Measurements from ENCODE around the gene AADAT.
A peak's percentile ranks its signal among the peaks of the same experiment; 100 is the strongest.
"Not testable (repeated sequence)": the region's sequence is repeated elsewhere in the genome, so short reads cannot be mapped to it uniquely, and the experiment has no call there.

AADAT gene

DNA sequence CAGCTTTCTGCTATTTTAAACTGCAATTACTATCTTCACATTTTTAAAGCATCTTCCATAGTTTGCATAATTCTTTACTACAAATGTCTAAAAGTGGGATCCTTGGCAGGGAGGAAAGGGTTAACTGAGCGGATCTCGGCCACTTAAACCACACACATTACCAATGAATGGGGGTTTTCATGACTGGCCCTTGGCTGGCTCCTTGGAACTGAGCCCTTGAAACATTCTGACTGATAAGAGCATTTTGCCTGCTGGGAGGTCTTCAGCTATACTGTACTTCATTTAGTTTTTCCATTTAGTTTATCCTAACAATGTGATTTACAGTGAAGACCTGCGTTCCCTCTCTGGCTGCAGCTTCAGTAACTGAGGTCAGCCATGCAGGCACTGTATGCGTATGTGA lies 31.9 kb downstream of the AADAT start:
- H3K4me3 ChIP-seq (ENCODE audit: low read depth, low read length) = no peak overlapping the region
- TF ChIP-seq, protein P1, sequence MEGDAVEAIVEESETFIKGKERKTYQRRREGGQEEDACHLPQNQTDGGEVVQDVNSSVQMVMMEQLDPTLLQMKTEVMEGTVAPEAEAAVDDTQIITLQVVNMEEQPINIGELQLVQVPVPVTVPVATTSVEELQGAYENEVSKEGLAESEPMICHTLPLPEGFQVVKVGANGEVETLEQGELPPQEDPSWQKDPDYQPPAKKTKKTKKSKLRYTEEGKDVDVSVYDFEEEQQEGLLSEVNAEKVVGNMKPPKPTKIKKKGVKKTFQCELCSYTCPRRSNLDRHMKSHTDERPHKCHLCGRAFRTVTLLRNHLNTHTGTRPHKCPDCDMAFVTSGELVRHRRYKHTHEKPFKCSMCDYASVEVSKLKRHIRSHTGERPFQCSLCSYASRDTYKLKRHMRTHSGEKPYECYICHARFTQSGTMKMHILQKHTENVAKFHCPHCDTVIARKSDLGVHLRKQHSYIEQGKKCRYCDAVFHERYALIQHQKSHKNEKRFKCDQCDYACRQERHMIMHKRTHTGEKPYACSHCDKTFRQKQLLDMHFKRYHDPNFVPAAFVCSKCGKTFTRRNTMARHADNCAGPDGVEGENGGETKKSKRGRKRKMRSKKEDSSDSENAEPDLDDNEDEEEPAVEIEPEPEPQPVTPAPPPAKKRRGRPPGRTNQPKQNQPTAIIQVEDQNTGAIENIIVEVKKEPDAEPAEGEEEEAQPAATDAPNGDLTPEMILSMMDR (IDR thresholded peaks at IDR 0.05; ENCODE audit: low read depth, low read length) = no peak
- no peak for DNase-seq (ENCODE audit: low read depth, low spot score)
- in situ Hi-C loops (cut with HindIII; ENCODE audit: low sequenced_read_pairs) = no loop called here

DNA sequence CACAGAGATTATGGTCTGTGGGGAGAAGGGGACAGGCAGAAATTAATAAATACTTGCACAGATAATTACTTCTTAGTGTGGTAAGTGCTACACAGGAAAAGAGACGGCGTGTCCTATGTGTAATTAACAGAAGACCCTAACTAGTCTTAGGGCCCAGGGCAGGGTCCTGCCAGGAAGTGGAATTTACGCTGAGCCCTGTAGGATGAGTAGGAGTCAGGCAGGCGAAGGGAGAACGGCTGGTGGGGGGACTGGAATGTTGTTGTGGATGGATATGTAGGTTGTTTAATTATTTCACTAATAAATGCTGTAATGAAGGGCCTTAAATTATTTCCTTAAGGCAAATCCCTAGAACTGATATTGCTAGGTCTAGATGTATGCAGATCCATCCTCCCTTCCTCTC lies 36.8 kb downstream of the AADAT start:
- TF ChIP-seq, protein P1 (IDR thresholded peaks at IDR 0.05; ENCODE audit: low read depth, low read length) = no peak
- in situ Hi-C loops (cut with HindIII; ENCODE audit: low sequenced_read_pairs) = no loop called here

GRCh38 chr4:170051402-170051801 lies 38.4 kb downstream of the AADAT start:
- H3K4me3 ChIP-seq (ENCODE audit: low read depth, low read length) = no peak overlapping the region
- TF ChIP-seq, protein P1 (IDR thresholded peaks at IDR 0.05; ENCODE audit: low read depth, low read length) = no peak
- no peak for DNase-seq (ENCODE audit: low read depth, low spot score)
- in situ Hi-C loops (cut with HindIII; ENCODE audit: low sequenced_read_pairs) = no loop called here

More for the DNA sequence above, 36.8 kb downstream of the AADAT start:
- no peak overlapping the region for H3K4me3 ChIP-seq (ENCODE audit: low read depth, low read length)
- no peak for DNase-seq (ENCODE audit: low read depth, low spot score)

- in situ Hi-C loops (cut with HindIII; ENCODE audit: low sequenced_read_pairs) = no loop called here
- TF ChIP-seq, protein P1 (IDR thresholded peaks at IDR 0.05; ENCODE audit: low read depth, low read length) = no peak
Measured at GRCh38 chr4:170049766-170050165, 40.0 kb downstream of the AADAT start.

DNA sequence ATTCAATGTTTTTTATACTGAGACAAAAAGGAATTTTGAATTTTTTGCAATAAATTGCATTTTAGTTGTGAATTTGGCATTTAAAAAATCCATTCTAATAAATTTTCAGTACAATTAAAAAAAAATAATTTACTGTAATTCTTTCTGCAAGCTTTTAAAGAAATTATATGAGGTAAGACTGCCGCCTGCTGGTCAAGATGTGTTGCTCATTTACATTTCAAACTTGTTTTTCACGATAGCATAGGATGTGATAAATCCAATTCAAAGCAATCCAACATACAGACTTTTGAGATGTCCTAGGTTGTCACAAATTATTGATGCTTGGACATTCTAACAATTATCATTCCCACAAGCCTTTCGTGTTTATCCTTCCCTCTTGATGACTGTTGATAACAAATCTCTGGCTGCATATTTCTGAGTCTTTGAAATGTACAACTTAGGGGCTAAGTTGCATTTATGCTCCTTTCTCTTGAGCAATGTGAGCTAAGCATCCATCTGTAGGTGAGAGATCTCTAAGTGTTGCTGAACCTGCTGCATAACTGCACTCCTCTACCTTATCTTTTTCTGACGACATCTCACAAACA lies 41.9 kb downstream of the AADAT start:
- no peak overlapping the region for H3K4me3 ChIP-seq (ENCODE audit: low read depth, low read length)
- in situ Hi-C loops (cut with HindIII; ENCODE audit: low sequenced_read_pairs) = no loop called here
- DNase-seq (ENCODE audit: low read depth, low spot score) = peak; percentile 81
- TF ChIP-seq, protein P1 (IDR thresholded peaks at IDR 0.05; ENCODE audit: low read depth, low read length) = peak; percentile 66

More at GRCh38 chr4:170049766-170050165, 40.0 kb downstream of the AADAT start:
- no peak for DNase-seq (ENCODE audit: low read depth, low spot score)
- no peak overlapping the region for H3K4me3 ChIP-seq (ENCODE audit: low read depth, low read length)

DNA sequence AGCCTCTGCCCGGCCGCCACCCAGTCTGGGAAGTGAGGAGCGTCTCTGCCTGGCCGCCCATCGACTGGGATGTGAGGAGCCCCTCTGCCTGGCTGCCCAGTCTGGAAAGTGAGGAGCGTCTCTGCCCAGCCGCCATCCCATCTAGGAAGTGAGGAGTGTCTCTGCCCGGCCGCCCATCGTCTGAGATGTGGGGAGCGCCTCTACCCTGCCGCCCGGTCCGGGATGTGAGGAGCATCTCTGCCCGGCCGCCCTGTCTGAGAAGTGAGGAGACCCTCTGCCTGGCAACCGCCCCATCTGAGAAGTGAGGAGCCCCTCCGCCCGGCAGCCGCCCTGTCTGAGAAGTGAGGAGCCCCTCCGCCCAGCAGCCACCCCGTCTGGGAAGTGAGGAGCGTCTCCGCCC lies 43.6 kb downstream of the AADAT start:
- in situ Hi-C loops (cut with HindIII; ENCODE audit: low sequenced_read_pairs); H3K4me3 ChIP-seq (ENCODE audit: low read depth, low read length); DNase-seq (ENCODE audit: low read depth, low spot score): not testable (repeated sequence)

GRCh38 chr4:170040031-170040680 lies 49.6 kb downstream of the AADAT start:
- in situ Hi-C loops (cut with HindIII; ENCODE audit: low sequenced_read_pairs) = no loop called here
- DNase-seq (ENCODE audit: low read depth, low spot score) = no peak
- TF ChIP-seq, protein P1 (IDR thresholded peaks at IDR 0.05; ENCODE audit: low read depth, low read length) = no peak
- no peak overlapping the region for H3K4me3 ChIP-seq (ENCODE audit: low read depth, low read length)
